OCI-LY1 (cell line): Measurements from ENCODE around the gene TRNP1.

Experiments
- H2AFZ ChIP-seq: fragments of 200-600 bp; sonication (generic), shearing (Covaris generic); 2 replicates; pipeline ENCODE4 v1.6.0; 2014; ENCODE audit warnings: antibody characterized with exemption, mild to moderate bottlenecking, low read length
- H3F3A ChIP-seq: fragments of 200-600 bp; sonication (generic), shearing (Covaris generic); 2 replicates; pipeline ENCODE4 v1.6.0; 2014; ENCODE audit warnings: mild to moderate bottlenecking, antibody characterized with exemption, low read length, moderate library complexity; ENCODE audit not compliant: insufficient read depth
- H3K27ac ChIP-seq: fragments of 200-600 bp; sonication (generic); 2 replicates; pipeline ENCODE4 v1.5.1; 2014; ENCODE audit warnings: low read length, mixed run types, mild to moderate bottlenecking, low read depth; ENCODE audit not compliant: poor library complexity, severe bottlenecking
- H3K27me3 ChIP-seq: fragments of 200-600 bp; sonication (generic); 2 replicates; pipeline ENCODE4 v1.6.0; 2014; ENCODE audit warnings: antibody characterized with exemption, mild to moderate bottlenecking, low read length, moderate library complexity; ENCODE audit not compliant: insufficient read depth
- H3K36me3 ChIP-seq: fragments of 200-600 bp; sonication (generic); 2 replicates; pipeline ENCODE4 v1.6.1; 2014; ENCODE audit warnings: mild to moderate bottlenecking, antibody characterized with exemption, low read length, moderate library complexity, mixed read lengths; ENCODE audit not compliant: insufficient read depth
- H3K4me1 ChIP-seq: fragments of 200-600 bp; sonication (generic); 2 replicates; pipeline ENCODE4 v1.5.1; 2014; ENCODE audit warnings: mild to moderate bottlenecking, low read length, moderate library complexity; ENCODE audit not compliant: insufficient read depth, severe bottlenecking
- H3K4me2 ChIP-seq: fragments of 200-600 bp; sonication (generic), shearing (Covaris generic); 2 replicates; pipeline ENCODE4 v1.6.1; 2014; ENCODE audit warnings: low read length
- H3K4me3 ChIP-seq: fragments of 200-600 bp; sonication (generic); 2 replicates; pipeline ENCODE4 v1.5.1; 2014; ENCODE audit warnings: low read length, low read depth, mild to moderate bottlenecking, mixed read lengths; ENCODE audit not compliant: poor library complexity, severe bottlenecking
- H3K79me2 ChIP-seq: fragments of 200-600 bp; shearing (Covaris generic); 2 replicates; pipeline ENCODE4 v1.6.1; 2016; ENCODE audit warnings: mixed run types, low read length, mixed read lengths; ENCODE audit not compliant: insufficient read depth
- H3K9ac ChIP-seq: fragments of 200-600 bp; sonication (generic), shearing (Covaris generic); 2 replicates; pipeline ENCODE4 v1.6.1; 2014; ENCODE audit warnings: mild to moderate bottlenecking, low read length, mixed read lengths
- H3K9me2 ChIP-seq: fragments of 200-600 bp; sonication (generic), shearing (Covaris generic); 2 replicates; pipeline ENCODE4 v1.6.1; 2014; ENCODE audit warnings: low read depth, mild to moderate bottlenecking, low read length, mixed read lengths
- H3K9me3 ChIP-seq: fragments of 200-600 bp; shearing (Covaris generic); 2 replicates; pipeline ENCODE4 v1.6.1; 2014; ENCODE audit warnings: low read length, mixed read lengths
- H4K20me1 ChIP-seq: fragments of 200-600 bp; sonication (generic), shearing (Covaris generic); 2 replicates; pipeline ENCODE4 v1.6.0; 2016; ENCODE audit warnings: mild to moderate bottlenecking, low read length; ENCODE audit not compliant: insufficient read depth
- EZH2 ChIP-seq: fragments of 200-600 bp; sonication (generic), shearing (Covaris generic); IDR thresholded peaks from 2 replicates; pipeline ENCODE4 v1.8.0; 2017; ENCODE audit warnings: borderline replicate concordance, mixed run types, mild to moderate bottlenecking, antibody characterized with exemption, low read length, moderate library complexity, mixed read lengths
- TF ChIP-seq, protein P1 (sequence below): fragments of 200-600 bp; sonication (generic), shearing (Covaris generic); IDR thresholded peaks from 2 replicates; pipeline ENCODE4 v1.5.1; 2017; ENCODE audit warnings: mild to moderate bottlenecking, antibody characterized with exemption, low read length, moderate library complexity, mixed read lengths

TRNP1 gene

DNA sequence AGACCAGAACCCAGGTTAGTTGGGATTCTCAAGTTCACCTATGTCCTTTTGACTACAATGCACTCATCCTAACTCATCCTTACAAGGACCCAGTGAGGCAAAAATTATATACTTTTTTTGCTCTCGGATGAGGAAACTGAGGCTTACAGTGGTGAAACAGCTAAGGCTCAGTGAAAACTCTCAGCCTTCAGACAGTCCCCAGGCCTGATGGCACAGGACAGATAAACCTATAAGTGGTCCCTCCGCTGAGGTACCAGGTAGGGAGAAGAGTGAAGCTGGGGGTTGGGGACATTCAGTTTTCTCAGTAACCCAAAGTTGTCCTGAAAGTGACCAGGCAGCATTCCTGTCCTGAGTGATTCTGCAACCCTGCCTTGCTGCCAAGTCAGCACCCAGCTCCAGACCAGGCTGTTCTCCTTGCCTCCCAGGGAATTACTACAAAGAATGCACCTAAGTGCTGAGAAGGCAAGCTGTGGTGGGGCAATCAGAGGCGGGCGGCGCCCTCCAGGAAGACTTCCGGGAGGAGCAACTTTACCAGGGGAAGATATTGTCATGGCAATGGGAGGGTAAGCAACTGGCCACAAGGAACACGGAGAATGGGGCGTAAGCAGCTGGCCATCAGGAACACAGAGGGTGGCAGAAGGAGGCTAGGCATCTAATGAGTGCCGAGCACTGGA lies 14.6 kb downstream of the TRNP1 start:
- Histone ChIP-seq H3K9ac (no peak overlapping the region), H4K20me1 (no peaks in the 10 kb centered on the region), H3K9me3 (no peaks in the 10 kb centered on the region), H2AFZ (no peak overlapping the region), H3K36me3 (no peaks in the 10 kb centered on the region), H3K79me2 (no peaks in the 10 kb centered on the region), H3K27ac (no peak overlapping the region), H3K4me1 (no peaks in the 10 kb centered on the region), H3F3A (no peaks in the 10 kb centered on the region), H3K9me2 (no peaks in the 10 kb centered on the region), H3K27me3 (0 out of 2 replicates have a peak, but pooled peaks cover 11% of the 10 kb centered on the region), H3K4me2 (no peak overlapping the region), H3K4me3 (no peak overlapping the region)
- TF ChIP-seq EZH2, result no peak
- TF ChIP-seq, protein P1, sequence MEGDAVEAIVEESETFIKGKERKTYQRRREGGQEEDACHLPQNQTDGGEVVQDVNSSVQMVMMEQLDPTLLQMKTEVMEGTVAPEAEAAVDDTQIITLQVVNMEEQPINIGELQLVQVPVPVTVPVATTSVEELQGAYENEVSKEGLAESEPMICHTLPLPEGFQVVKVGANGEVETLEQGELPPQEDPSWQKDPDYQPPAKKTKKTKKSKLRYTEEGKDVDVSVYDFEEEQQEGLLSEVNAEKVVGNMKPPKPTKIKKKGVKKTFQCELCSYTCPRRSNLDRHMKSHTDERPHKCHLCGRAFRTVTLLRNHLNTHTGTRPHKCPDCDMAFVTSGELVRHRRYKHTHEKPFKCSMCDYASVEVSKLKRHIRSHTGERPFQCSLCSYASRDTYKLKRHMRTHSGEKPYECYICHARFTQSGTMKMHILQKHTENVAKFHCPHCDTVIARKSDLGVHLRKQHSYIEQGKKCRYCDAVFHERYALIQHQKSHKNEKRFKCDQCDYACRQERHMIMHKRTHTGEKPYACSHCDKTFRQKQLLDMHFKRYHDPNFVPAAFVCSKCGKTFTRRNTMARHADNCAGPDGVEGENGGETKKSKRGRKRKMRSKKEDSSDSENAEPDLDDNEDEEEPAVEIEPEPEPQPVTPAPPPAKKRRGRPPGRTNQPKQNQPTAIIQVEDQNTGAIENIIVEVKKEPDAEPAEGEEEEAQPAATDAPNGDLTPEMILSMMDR, result no peak

DNA sequence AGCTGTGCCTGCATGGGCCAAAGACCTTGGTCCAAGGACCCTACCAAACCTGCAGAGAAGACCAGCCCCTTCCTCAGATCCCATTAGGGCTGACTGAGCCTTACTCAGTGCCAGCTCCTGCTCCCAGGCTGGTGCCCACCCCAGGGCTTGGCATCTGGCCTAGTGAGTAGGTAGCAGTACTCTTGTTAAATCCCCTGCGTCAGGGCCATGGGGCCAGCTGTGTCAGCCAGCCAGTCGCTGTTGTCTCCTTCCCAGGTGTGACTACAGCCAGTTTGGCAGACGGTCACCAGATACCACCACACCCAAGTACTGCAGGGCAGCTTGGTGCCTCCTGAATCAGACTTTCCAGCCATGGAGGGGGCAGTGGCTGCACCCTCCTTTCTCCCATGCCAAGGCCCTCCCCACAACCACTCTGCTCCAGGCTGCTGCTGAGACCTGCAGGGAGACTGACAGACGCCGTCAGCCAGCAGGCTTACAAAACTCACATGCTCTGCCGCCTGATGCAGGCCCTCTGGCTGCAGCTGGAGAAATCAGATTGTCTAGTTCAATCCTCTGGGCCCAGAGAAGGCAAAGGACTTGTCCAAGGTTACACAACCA lies 16.2 kb downstream of the TRNP1 start:
- H3F3A ChIP-seq, result no peaks in the 10 kb centered on the region
- H4K20me1 ChIP-seq, result no peaks in the 10 kb centered on the region
- H3K79me2 ChIP-seq, result no peaks in the 10 kb centered on the region
- H3K9me3 ChIP-seq, result no peaks in the 10 kb centered on the region
- H2AFZ ChIP-seq, result no peak overlapping the region
- no peaks in the 10 kb centered on the region for H3K36me3 ChIP-seq
- TF ChIP-seq, protein P1, result no peak
- no peak for TF ChIP-seq EZH2
- no peak overlapping the region for H3K27ac ChIP-seq
- H3K4me2 ChIP-seq, result no peak overlapping the region
- no peak overlapping the region for H3K9ac ChIP-seq
- no peak overlapping the region for H3K4me3 ChIP-seq
- H3K4me1 ChIP-seq, result no peaks in the 10 kb centered on the region
- H3K27me3 ChIP-seq, result 0 out of 2 replicates have a peak, but pooled peaks cover 6% of the 10 kb centered on the region
- H3K9me2 ChIP-seq, result no peaks in the 10 kb centered on the region

DNA sequence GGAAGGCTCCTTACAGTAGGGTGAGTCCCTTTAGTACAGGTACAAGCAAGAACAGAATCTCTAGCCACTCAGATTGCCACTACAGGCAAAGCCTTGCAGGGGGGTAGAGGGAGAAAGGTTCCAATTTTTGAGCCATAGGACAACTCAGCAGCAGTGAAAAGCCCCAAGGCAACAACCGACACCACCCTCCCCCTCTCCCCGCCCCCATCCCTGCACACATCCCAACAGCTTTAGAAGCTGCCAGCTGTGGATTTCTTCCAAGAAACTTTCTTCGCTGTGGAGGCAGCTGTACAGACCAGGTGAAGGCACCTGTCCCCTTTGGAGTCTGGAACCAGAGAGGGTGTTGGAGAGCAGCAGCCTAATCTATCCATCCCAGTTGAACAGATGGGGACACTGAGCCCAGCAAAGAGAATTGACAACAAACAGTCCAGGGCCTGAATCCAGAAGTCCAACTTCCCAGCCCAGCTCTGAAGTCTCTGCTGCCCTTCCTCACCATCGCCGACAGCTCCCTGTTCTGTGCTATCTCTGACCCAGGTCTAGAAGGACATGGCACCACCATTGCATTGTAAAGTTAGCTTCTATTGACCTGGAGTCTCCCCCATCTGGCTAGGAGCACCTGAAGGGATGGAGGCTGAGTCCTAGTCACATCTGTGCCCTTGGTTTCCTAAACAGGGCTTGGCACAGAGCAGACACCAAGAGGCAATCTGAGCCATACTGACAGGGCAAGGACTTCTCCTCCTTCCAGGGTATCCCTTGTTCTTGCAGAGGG lies 16.9 kb downstream of the TRNP1 start:
- no peak overlapping the region for H3K27ac ChIP-seq
- no peaks in the 10 kb centered on the region for H4K20me1 ChIP-seq
- H3K9ac ChIP-seq, result no peak overlapping the region
- 0 out of 2 replicates have a peak, but pooled peaks cover 3% of the 10 kb centered on the region for H3K27me3 ChIP-seq
- H3K9me2 ChIP-seq, result no peaks in the 10 kb centered on the region
- TF ChIP-seq EZH2, result no peak
- TF ChIP-seq, protein P1, result no peak
- no peak overlapping the region for H3K4me2 ChIP-seq
- H3F3A ChIP-seq, result no peaks in the 10 kb centered on the region
- H2AFZ ChIP-seq, result no peak overlapping the region
- peaks cover 3% of the 10 kb centered on the region for H3K4me1 ChIP-seq
- H3K9me3 ChIP-seq, result no peaks in the 10 kb centered on the region
- no peaks in the 10 kb centered on the region for H3K79me2 ChIP-seq
- H3K36me3 ChIP-seq, result no peaks in the 10 kb centered on the region
- no peak overlapping the region for H3K4me3 ChIP-seq
